ENCODE data around the gene KCNT1.

The KCNT1 gene

GRCh38 chr9:135699440-135699839 is 2.5 kb upstream of the KCNT1 start, which contains the start of gene SOHLH1:
Gene SOHLH1, minus strand, starts transcription at chr9:135699481. Its CDS starts 14 bp downstream, at chr9:135699467.
- H3K9ac ChIP-seq (ENCODE audit: low read depth, low read length): no peak within 1 kb of the TSS
- H3K27me3 ChIP-seq (ENCODE audit: control insufficient read depth, insufficient read depth, low read length): peaks cover 22% of the 10 kb centered on the region
- H3K4me3 ChIP-seq (ENCODE audit: low read depth, low read length): no peak within 1 kb of the TSS
- no peaks in the 10 kb centered on the region for H3K36me3 ChIP-seq (ENCODE audit: control insufficient read depth, insufficient read depth, low read length)
- H3K9me3 ChIP-seq (ENCODE audit: control insufficient read depth, insufficient read depth, low read length): no peaks in the 10 kb centered on the region
- H3K4me1 ChIP-seq (ENCODE audit: control insufficient read depth, insufficient read depth, low read length): no peaks in the 10 kb centered on the region
- no peak within 1 kb of the TSS for H3K27ac ChIP-seq (ENCODE audit: low read depth, low read length)

- Histone ChIP-seq H3K27me3 (ENCODE audit: control insufficient read depth, insufficient read depth, low read length) (peaks cover 22% of the 10 kb centered on the region), H3K36me3 (ENCODE audit: control insufficient read depth, insufficient read depth, low read length) (no peaks in the 10 kb centered on the region), H3K27ac (ENCODE audit: low read depth, low read length) (no peak overlapping the region), H3K4me1 (ENCODE audit: control insufficient read depth, insufficient read depth, low read length) (no peaks in the 10 kb centered on the region), H3K4me3 (ENCODE audit: low read depth, low read length) (no peak overlapping the region), H3K9me3 (ENCODE audit: control insufficient read depth, insufficient read depth, low read length) (no peaks in the 10 kb centered on the region), H3K9ac (ENCODE audit: low read depth, low read length) (no peak overlapping the region)
These were observed 1.5 kb upstream of the KCNT1 start for GRCh38 chr9:135700525-135700924.

GRCh38 chr9:135701067-135701958 is 672 bp upstream of the KCNT1 start:
- no peaks in the 10 kb centered on the region for H3K36me3 ChIP-seq (ENCODE audit: control insufficient read depth, insufficient read depth, low read length)
- no peak overlapping the region for H3K9ac ChIP-seq (ENCODE audit: low read depth, low read length)
- H3K27me3 ChIP-seq (ENCODE audit: control insufficient read depth, insufficient read depth, low read length): peaks cover 22% of the 10 kb centered on the region
- H3K27ac ChIP-seq (ENCODE audit: low read depth, low read length): no peak overlapping the region
- no peaks in the 10 kb centered on the region for H3K4me1 ChIP-seq (ENCODE audit: control insufficient read depth, insufficient read depth, low read length)
- H3K9me3 ChIP-seq (ENCODE audit: control insufficient read depth, insufficient read depth, low read length): no peaks in the 10 kb centered on the region
- H3K4me3 ChIP-seq (ENCODE audit: low read depth, low read length): peak overlapping the region; percentile 51; the same call in 1 of the 2 replicates

- H3K9ac ChIP-seq (ENCODE audit: low read depth, low read length): no peak overlapping the region
- no peaks in the 10 kb centered on the region for H3K36me3 ChIP-seq (ENCODE audit: control insufficient read depth, insufficient read depth, low read length)
- no peak overlapping the region for H3K27ac ChIP-seq (ENCODE audit: low read depth, low read length)
- H3K27me3 ChIP-seq (ENCODE audit: control insufficient read depth, insufficient read depth, low read length): peaks cover 22% of the 10 kb centered on the region
- no peaks in the 10 kb centered on the region for H3K9me3 ChIP-seq (ENCODE audit: control insufficient read depth, insufficient read depth, low read length)
- H3K4me3 ChIP-seq (ENCODE audit: low read depth, low read length): no peak overlapping the region
- no peaks in the 10 kb centered on the region for H3K4me1 ChIP-seq (ENCODE audit: control insufficient read depth, insufficient read depth, low read length)
These were observed 1.7 kb downstream of the KCNT1 start for GRCh38 chr9:135703726-135704125.

- no peak overlapping the region for H3K9ac ChIP-seq (ENCODE audit: low read depth, low read length)
- H3K27me3 ChIP-seq (ENCODE audit: control insufficient read depth, insufficient read depth, low read length): peaks cover 22% of the 10 kb centered on the region
- no peaks in the 10 kb centered on the region for H3K4me1 ChIP-seq (ENCODE audit: control insufficient read depth, insufficient read depth, low read length)
- H3K36me3 ChIP-seq (ENCODE audit: control insufficient read depth, insufficient read depth, low read length): no peaks in the 10 kb centered on the region
- no peaks in the 10 kb centered on the region for H3K9me3 ChIP-seq (ENCODE audit: control insufficient read depth, insufficient read depth, low read length)
- no peak overlapping the region for H3K4me3 ChIP-seq (ENCODE audit: low read depth, low read length)
- H3K27ac ChIP-seq (ENCODE audit: low read depth, low read length): no peak overlapping the region
These were observed 2.5 kb downstream of the KCNT1 start for GRCh38 chr9:135704483-135704882.

- Histone ChIP-seq H3K9me3 (ENCODE audit: control insufficient read depth, insufficient read depth, low read length) (no peaks in the 10 kb centered on the region), H3K27ac (ENCODE audit: low read depth, low read length) (no peak overlapping the region), H3K36me3 (ENCODE audit: control insufficient read depth, insufficient read depth, low read length) (no peaks in the 10 kb centered on the region), H3K4me3 (ENCODE audit: low read depth, low read length) (no peak overlapping the region), H3K4me1 (ENCODE audit: control insufficient read depth, insufficient read depth, low read length) (no peaks in the 10 kb centered on the region), H3K9ac (ENCODE audit: low read depth, low read length) (no peak overlapping the region), H3K27me3 (ENCODE audit: control insufficient read depth, insufficient read depth, low read length) (peaks cover 22% of the 10 kb centered on the region)
These were observed 3.4 kb downstream of the KCNT1 start for GRCh38 chr9:135705376-135705775.

- Histone ChIP-seq H3K4me1 (ENCODE audit: control insufficient read depth, insufficient read depth, low read length) (no peaks in the 10 kb centered on the region), H3K9me3 (ENCODE audit: control insufficient read depth, insufficient read depth, low read length) (no peaks in the 10 kb centered on the region), H3K36me3 (ENCODE audit: control insufficient read depth, insufficient read depth, low read length) (no peaks in the 10 kb centered on the region), H3K27me3 (ENCODE audit: control insufficient read depth, insufficient read depth, low read length) (peaks cover 15% of the 10 kb centered on the region), H3K27ac (ENCODE audit: low read depth, low read length) (no peak overlapping the region), H3K9ac (ENCODE audit: low read depth, low read length) (no peak overlapping the region), H3K4me3 (ENCODE audit: low read depth, low read length) (no peak overlapping the region)
These were observed 4.3 kb downstream of the KCNT1 start for GRCh38 chr9:135706288-135706687.

GRCh38 chr9:135707252-135708138 is 5.5 kb downstream of the KCNT1 start:
- Histone ChIP-seq H3K36me3 (ENCODE audit: control insufficient read depth, insufficient read depth, low read length) (no peaks in the 10 kb centered on the region), H3K9me3 (ENCODE audit: control insufficient read depth, insufficient read depth, low read length) (no peaks in the 10 kb centered on the region), H3K4me3 (ENCODE audit: low read depth, low read length) (no peak overlapping the region), H3K27ac (ENCODE audit: low read depth, low read length) (no peak overlapping the region), H3K9ac (ENCODE audit: low read depth, low read length) (no peak overlapping the region), H3K27me3 (ENCODE audit: control insufficient read depth, insufficient read depth, low read length) (peaks cover 9% of the 10 kb centered on the region), H3K4me1 (ENCODE audit: control insufficient read depth, insufficient read depth, low read length) (no peaks in the 10 kb centered on the region)

GRCh38 chr9:135708164-135708563 is 6.2 kb downstream of the KCNT1 start:
- no peaks in the 10 kb centered on the region for H3K9me3 ChIP-seq (ENCODE audit: control insufficient read depth, insufficient read depth, low read length)
- no peak overlapping the region for H3K27ac ChIP-seq (ENCODE audit: low read depth, low read length)
- H3K27me3 ChIP-seq (ENCODE audit: control insufficient read depth, insufficient read depth, low read length): peaks cover 3% of the 10 kb centered on the region
- H3K4me3 ChIP-seq (ENCODE audit: low read depth, low read length): no peak overlapping the region
- no peak overlapping the region for H3K9ac ChIP-seq (ENCODE audit: low read depth, low read length)
- no peaks in the 10 kb centered on the region for H3K36me3 ChIP-seq (ENCODE audit: control insufficient read depth, insufficient read depth, low read length)
- no peaks in the 10 kb centered on the region for H3K4me1 ChIP-seq (ENCODE audit: control insufficient read depth, insufficient read depth, low read length)

GRCh38 chr9:135711391-135711790 is 9.4 kb downstream of the KCNT1 start:
- no peak overlapping the region for H3K4me3 ChIP-seq (ENCODE audit: low read depth, low read length)
- peaks cover 21% of the 10 kb centered on the region for H3K27me3 ChIP-seq (ENCODE audit: control insufficient read depth, insufficient read depth, low read length)
- no peaks in the 10 kb centered on the region for H3K36me3 ChIP-seq (ENCODE audit: control insufficient read depth, insufficient read depth, low read length)
- H3K4me1 ChIP-seq (ENCODE audit: control insufficient read depth, insufficient read depth, low read length): no peaks in the 10 kb centered on the region
- no peaks in the 10 kb centered on the region for H3K9me3 ChIP-seq (ENCODE audit: control insufficient read depth, insufficient read depth, low read length)
- no peak overlapping the region for H3K27ac ChIP-seq (ENCODE audit: low read depth, low read length)
- H3K9ac ChIP-seq (ENCODE audit: low read depth, low read length): no peak overlapping the region

GRCh38 chr9:135711881-135712280 is 9.9 kb downstream of the KCNT1 start:
- H3K27ac ChIP-seq (ENCODE audit: low read depth, low read length): no peak overlapping the region
- H3K4me3 ChIP-seq (ENCODE audit: low read depth, low read length): no peak overlapping the region
- no peaks in the 10 kb centered on the region for H3K36me3 ChIP-seq (ENCODE audit: control insufficient read depth, insufficient read depth, low read length)
- no peak overlapping the region for H3K9ac ChIP-seq (ENCODE audit: low read depth, low read length)
- peaks cover 21% of the 10 kb centered on the region for H3K27me3 ChIP-seq (ENCODE audit: control insufficient read depth, insufficient read depth, low read length)
- H3K9me3 ChIP-seq (ENCODE audit: control insufficient read depth, insufficient read depth, low read length): no peaks in the 10 kb centered on the region
- H3K4me1 ChIP-seq (ENCODE audit: control insufficient read depth, insufficient read depth, low read length): no peaks in the 10 kb centered on the region
